DOHH2 (cell line): ENCODE results near the gene NOM1.
"Not testable (repeated sequence)": the region's sequence is repeated elsewhere in the genome, so short reads cannot be mapped to it uniquely, and the experiment has no call there.

Source experiments
- H3F3A ChIP-seq: fragments of 200-600 bp; sonication (generic), shearing (Covaris generic); 2 replicates; pipeline ENCODE4 v1.6.0; 2016; ENCODE audit warnings: antibody characterized with exemption, mild to moderate bottlenecking; ENCODE audit not compliant: control insufficient read depth, insufficient read depth
- H3K27ac ChIP-seq: fragments of 200-600 bp; sonication (generic); 2 replicates; pipeline ENCODE4 v1.5.1; 2014; ENCODE audit warnings: low read depth, mild to moderate bottlenecking, low read length, moderate library complexity
- H3K27me3 ChIP-seq: fragments of 200-600 bp; sonication (generic); 2 replicates; pipeline ENCODE4 v1.6.1; 2014; ENCODE audit warnings: mild to moderate bottlenecking, low read length, mixed read lengths; ENCODE audit not compliant: control insufficient read depth
- H3K36me3 ChIP-seq: fragments of 200-600 bp; sonication (generic); 2 replicates; pipeline ENCODE4 v1.6.1; 2014; ENCODE audit warnings: mild to moderate bottlenecking, low read length, moderate library complexity, mixed read lengths; ENCODE audit not compliant: control insufficient read depth
- H3K4me1 ChIP-seq: fragments of 200-600 bp; sonication (generic); 2 replicates; pipeline ENCODE4 v1.6.1; 2014; ENCODE audit warnings: mild to moderate bottlenecking, low read length, mixed read lengths; ENCODE audit not compliant: control insufficient read depth
- H3K4me2 ChIP-seq: fragments of 200-600 bp; sonication (generic); 2 replicates; pipeline ENCODE4 v1.6.0; 2014; ENCODE audit warnings: mild to moderate bottlenecking, low read length, moderate library complexity
- H3K4me3 ChIP-seq: fragments of 200-600 bp; sonication (generic); 2 replicates; pipeline ENCODE4 v1.5.1; 2014; ENCODE audit warnings: mild to moderate bottlenecking, low read length, mixed read lengths
- H3K79me2 ChIP-seq: fragments of 200-600 bp; sonication (generic); 2 replicates; pipeline ENCODE4 v1.6.1; 2014; ENCODE audit warnings: mild to moderate bottlenecking, low read length, mixed read lengths; ENCODE audit not compliant: control insufficient read depth
- H3K9me2 ChIP-seq: fragments of 200-600 bp; sonication (generic); replicated peaks from 2 replicates; pipeline ENCODE4 v1.6.1; 2014; ENCODE audit warnings: mild to moderate bottlenecking, low read length, mixed read lengths; ENCODE audit not compliant: control insufficient read depth
- H3K9me3 ChIP-seq: fragments of 200-600 bp; sonication (generic); 2 replicates; pipeline ENCODE4 v1.6.1; 2014; ENCODE audit warnings: antibody characterized with exemption, low read length, mixed read lengths; ENCODE audit not compliant: control insufficient read depth, insufficient read depth
- H4K20me1 ChIP-seq: fragments of 200-600 bp; sonication (generic); 2 replicates; pipeline ENCODE4 v1.6.0; 2014; ENCODE audit warnings: low read depth, mild to moderate bottlenecking, antibody characterized with exemption, low read length, moderate library complexity; ENCODE audit not compliant: control insufficient read depth, insufficient read depth
- CTCF ChIP-seq: fragments of 200-600 bp; sonication (generic); IDR thresholded peaks from one replicate; pipeline ENCODE4 v1.5.1; 2014; ENCODE audit warnings: antibody characterized with exemption, mild to moderate bottlenecking, low read depth, low read length; ENCODE audit not compliant: poor library complexity, severe bottlenecking
- EZH2phosphoT487 ChIP-seq: fragments of 200-600 bp; sonication (generic); IDR thresholded peaks from 2 replicates; pipeline ENCODE4 v1.6.1; 2017; ENCODE audit warnings: borderline replicate concordance, mild to moderate bottlenecking, antibody characterized with exemption, low read length, moderate library complexity, mixed read lengths

Gene NOM1

GRCh38 chr7:156932006-156932405 is 17.5 kb upstream of the NOM1 start:
- Histone ChIP-seq H3K4me3 (no peak overlapping the region), H3K79me2 (no peaks in the 10 kb centered on the region), H3K9me3 (no peaks in the 10 kb centered on the region), H3K27ac (no peak overlapping the region), H3K36me3 (no peaks in the 10 kb centered on the region), H3F3A (no peaks in the 10 kb centered on the region), H3K27me3 (peaks cover 12% of the 10 kb centered on the region), H3K9me2 (no peaks in the 10 kb centered on the region), H3K4me2 (no peak overlapping the region), H4K20me1 (no peaks in the 10 kb centered on the region), H3K4me1 (peaks cover 3% of the 10 kb centered on the region; the same call in 1 of the 2 replicates)
- TF ChIP-seq EZH2phosphoT487 (no peak), CTCF (no peak)

DNA sequence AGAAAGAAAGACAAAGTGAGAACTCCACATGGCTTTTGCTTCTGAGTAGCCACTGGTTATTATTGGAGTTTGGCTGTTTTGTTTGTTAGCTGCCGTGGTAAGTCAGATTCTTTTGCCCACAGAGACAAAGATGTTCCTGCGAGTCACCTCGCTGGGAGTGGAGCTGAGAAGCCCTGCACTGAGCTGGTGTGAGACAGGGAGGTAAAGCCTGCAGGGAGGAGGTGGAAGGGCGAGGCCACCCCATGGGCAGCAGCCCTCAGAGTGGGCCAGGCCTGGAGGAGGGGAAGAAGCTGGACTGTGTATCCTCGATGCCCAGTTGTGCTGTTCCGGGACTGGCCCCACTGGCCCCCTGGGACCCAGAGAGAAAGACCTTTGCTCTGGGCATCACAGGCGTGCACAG is 14.3 kb upstream of the NOM1 start:
- Histone ChIP-seq H4K20me1 (no peaks in the 10 kb centered on the region), H3K27ac (no peak overlapping the region), H3K4me3 (no peak overlapping the region), H3K27me3 (peaks cover 9% of the 10 kb centered on the region), H3K4me1 (no peaks in the 10 kb centered on the region), H3K4me2 (no peak overlapping the region), H3K9me2 (no peaks in the 10 kb centered on the region), H3F3A (no peaks in the 10 kb centered on the region), H3K36me3 (no peaks in the 10 kb centered on the region), H3K79me2 (no peaks in the 10 kb centered on the region), H3K9me3 (peaks cover under 1% of the 10 kb centered on the region; the same call in 1 of the 2 replicates)
- TF ChIP-seq EZH2phosphoT487 (no peak), CTCF (no peak)

- H3K4me2 ChIP-seq, H3K79me2 ChIP-seq, H3K27ac ChIP-seq, H3K27me3 ChIP-seq, H3K4me3 ChIP-seq, H3F3A ChIP-seq, H3K36me3 ChIP-seq, H4K20me1 ChIP-seq, H3K4me1 ChIP-seq, H3K9me2 ChIP-seq: not testable (repeated sequence)
- peaks cover 16% of the 10 kb centered on the region for H3K9me3 ChIP-seq
Observed at GRCh38 chr7:156936766-156937165, 12.7 kb upstream of the NOM1 start.

GRCh38 chr7:156940421-156941122 is 8.9 kb upstream of the NOM1 start:
- peaks cover 3% of the 10 kb centered on the region; the same call in 1 of the 2 replicates for H3F3A ChIP-seq
- no peaks in the 10 kb centered on the region for H3K79me2 ChIP-seq
- no peak overlapping the region for H3K4me3 ChIP-seq
- no peak overlapping the region for H3K4me2 ChIP-seq
- H3K9me2 ChIP-seq: no peaks in the 10 kb centered on the region
- H3K27ac ChIP-seq: no peak overlapping the region
- H3K9me3 ChIP-seq: peaks cover 18% of the 10 kb centered on the region
- TF ChIP-seq CTCF (no peak), EZH2phosphoT487 (no peak)
- H4K20me1 ChIP-seq: no peaks in the 10 kb centered on the region
- no peaks in the 10 kb centered on the region for H3K36me3 ChIP-seq
- H3K27me3 ChIP-seq: peaks cover 28% of the 10 kb centered on the region
- H3K4me1 ChIP-seq: peaks cover 8% of the 10 kb centered on the region
